ENCODE results near the gene MROH2A.

MROH2A gene

DNA sequence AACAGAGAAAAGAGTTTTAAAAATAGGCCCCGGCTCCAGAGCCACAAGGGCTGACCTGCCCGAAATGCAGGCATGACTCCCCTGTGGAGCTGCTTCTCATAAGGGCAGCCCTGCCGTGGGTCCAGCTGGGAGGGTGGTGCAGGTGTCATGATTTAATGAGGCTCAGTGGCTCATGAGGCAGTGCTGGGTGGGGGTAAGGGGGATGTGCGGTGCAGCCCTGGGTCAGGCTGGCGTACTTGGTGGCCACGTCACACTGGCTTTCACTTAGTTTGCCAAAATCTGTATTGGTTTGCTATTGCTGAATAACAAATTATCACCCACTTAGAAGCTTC, 42.6 kb downstream of the MROH2A start:
- DNase-seq (ENCODE audit: extremely low read depth, low read depth) = no peak
- H3K4me3 ChIP-seq (replicated peaks; ENCODE audit: low read depth, low read length) = no peak overlapping the region
- TF ChIP-seq, protein P1, sequence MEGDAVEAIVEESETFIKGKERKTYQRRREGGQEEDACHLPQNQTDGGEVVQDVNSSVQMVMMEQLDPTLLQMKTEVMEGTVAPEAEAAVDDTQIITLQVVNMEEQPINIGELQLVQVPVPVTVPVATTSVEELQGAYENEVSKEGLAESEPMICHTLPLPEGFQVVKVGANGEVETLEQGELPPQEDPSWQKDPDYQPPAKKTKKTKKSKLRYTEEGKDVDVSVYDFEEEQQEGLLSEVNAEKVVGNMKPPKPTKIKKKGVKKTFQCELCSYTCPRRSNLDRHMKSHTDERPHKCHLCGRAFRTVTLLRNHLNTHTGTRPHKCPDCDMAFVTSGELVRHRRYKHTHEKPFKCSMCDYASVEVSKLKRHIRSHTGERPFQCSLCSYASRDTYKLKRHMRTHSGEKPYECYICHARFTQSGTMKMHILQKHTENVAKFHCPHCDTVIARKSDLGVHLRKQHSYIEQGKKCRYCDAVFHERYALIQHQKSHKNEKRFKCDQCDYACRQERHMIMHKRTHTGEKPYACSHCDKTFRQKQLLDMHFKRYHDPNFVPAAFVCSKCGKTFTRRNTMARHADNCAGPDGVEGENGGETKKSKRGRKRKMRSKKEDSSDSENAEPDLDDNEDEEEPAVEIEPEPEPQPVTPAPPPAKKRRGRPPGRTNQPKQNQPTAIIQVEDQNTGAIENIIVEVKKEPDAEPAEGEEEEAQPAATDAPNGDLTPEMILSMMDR (IDR thresholded peaks at IDR 0.05; ENCODE audit: low read depth, low read length, missing control alignments) = no peak

DNA sequence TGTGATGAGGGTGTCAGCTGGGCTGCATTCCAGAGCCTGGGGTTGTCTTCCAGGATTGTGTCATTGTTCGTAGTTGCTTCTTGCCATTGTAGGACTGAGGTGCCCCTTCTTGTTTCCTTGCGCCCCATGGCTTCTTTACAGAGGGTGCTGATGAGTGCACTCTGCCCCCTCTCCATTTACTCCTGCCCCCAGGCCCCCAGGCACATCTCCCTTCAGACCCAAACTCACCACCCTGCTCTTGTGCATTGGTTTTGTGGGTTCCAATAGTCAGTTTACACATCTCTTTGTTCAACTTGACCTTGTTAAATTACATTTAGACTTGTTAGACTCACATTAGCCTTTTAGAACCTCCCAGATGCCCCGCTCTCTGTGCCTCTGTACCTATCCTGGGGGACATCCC, 43.1 kb downstream of the MROH2A start:
- no peak overlapping the region for H3K4me3 ChIP-seq (replicated peaks; ENCODE audit: low read depth, low read length)
- no peak for DNase-seq (ENCODE audit: extremely low read depth, low read depth)
- TF ChIP-seq, protein P1 (IDR thresholded peaks at IDR 0.05; ENCODE audit: low read depth, low read length, missing control alignments) = no peak

DNA sequence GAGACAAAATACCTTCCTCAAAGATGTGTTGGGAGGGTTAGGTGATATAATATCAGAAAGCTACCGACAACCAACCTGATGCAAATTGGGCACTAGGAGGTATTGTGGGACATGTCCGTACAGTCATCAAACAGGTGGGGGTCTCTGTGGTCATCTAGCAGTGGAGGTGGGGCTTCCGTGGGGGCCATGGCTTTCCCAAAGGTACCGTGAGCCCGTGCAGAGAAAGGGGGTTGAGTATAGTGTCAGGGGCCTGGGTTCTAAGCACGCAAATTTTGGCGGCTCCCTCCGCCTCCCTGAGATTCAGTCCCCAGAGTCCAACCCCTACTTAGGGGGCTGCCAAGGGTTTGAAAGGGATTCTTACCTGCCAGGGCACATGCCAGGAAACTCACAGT, 43.6 kb downstream of the MROH2A start:
- no peak overlapping the region for H3K4me3 ChIP-seq (replicated peaks; ENCODE audit: low read depth, low read length)
- DNase-seq (ENCODE audit: extremely low read depth, low read depth) = no peak
- TF ChIP-seq, protein P1 (IDR thresholded peaks at IDR 0.05; ENCODE audit: low read depth, low read length, missing control alignments) = no peak

- no peak for DNase-seq (ENCODE audit: extremely low read depth, low read depth)
- TF ChIP-seq, protein P1 (IDR thresholded peaks at IDR 0.05; ENCODE audit: low read depth, low read length, missing control alignments) = no peak
- H3K4me3 ChIP-seq (replicated peaks; ENCODE audit: low read depth, low read length) = no peak overlapping the region
Observed at GRCh38 chr2:233822101-233822771, 44.1 kb downstream of the MROH2A start.

DNA sequence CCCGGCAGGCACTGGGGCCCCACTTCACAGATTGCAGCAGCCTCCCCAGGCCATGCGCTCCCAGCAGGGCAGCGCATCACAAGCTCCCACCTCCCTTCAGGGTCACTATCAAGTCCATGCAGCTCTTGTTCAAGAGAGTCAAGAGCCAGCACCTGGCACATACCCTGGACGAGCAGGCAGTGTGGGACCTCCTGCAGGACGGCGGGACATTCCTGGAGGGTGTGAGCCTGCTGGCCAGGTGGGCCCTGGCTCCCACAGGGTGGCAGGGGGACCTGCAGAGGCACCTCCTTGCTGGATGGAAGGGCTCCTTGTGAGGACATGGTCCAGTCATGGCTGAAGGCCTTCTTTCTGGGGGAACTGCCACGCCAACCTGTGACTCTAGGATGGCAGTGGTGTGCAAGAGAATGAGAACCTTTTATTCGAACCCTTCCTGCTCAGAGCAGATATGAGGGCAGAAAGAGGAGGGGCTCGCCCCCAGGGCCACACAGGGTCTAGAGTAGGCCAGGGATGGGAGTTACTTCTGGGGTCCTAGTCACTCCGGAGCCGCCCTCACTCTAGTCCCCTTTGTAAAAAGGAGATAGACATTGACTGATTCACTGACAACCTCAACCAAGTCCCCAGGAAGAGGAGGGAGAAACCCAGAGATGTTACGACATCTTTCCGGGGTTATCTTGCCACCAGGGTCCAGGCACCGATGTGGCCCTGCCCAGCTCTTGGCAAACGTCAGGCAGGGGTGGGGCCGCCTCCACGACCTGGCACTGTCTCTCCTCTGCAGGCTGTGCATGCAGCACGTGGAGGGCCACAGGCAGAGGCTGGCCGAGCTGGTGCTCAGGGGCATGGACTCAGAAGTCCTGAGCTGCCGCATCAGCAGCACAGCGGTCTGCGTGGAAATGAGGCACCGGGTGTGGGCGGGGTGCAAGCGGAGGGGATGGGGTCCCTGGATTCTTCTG, 44.9 kb downstream of the MROH2A start:
- no peak overlapping the region for H3K4me3 ChIP-seq (replicated peaks; ENCODE audit: low read depth, low read length)
- DNase-seq (ENCODE audit: extremely low read depth, low read depth) = no peak
- TF ChIP-seq, protein P1 (IDR thresholded peaks at IDR 0.05; ENCODE audit: low read depth, low read length, missing control alignments) = no peak

DNA sequence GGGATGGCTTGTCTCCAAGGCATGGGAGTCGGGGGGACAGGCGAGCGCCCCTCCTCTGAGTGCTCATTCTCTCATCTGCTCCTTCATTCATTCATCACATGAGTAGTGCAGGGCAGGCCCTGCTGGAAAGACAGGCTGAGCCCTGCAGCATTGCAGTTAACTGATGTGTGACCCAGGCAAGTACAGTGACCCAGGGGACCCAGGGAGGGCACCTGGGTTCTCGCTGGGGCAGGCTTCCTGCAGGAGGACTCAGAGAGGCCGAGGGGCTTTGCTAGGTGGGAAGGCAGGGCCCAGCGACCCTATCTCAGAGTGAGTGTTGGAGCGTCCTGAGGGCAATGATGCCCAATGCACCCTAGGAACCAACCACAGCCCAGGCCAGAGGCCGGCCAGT, 45.6 kb downstream of the MROH2A start:
- DNase-seq (ENCODE audit: extremely low read depth, low read depth) = no peak
- TF ChIP-seq, protein P1 (IDR thresholded peaks at IDR 0.05; ENCODE audit: low read depth, low read length, missing control alignments) = no peak
- H3K4me3 ChIP-seq (replicated peaks; ENCODE audit: low read depth, low read length) = no peak overlapping the region

All from HFF-Myc (cell line).